ENCODE data around the gene SCOC. TPM values are rescaled to one million over a fixed set of nuclear protein-coding genes. Genes with fewer than 3 reads are reported as not detected.

SCOC gene
- total RNA-seq = 68.3 and 79.8 TPM in 2 replicates

- no peak for TF ChIP-seq CTCF (conservative IDR thresholded peaks at IDR 0.05; ENCODE audit: low read depth, low read length)
- DNase-seq (ENCODE audit: low read depth) = peak; percentile 93
- H3K4me3 ChIP-seq (ENCODE audit: low read depth, low read length) = peak within 1 kb of the TSS; percentile 76
Measured at GRCh38 chr4:140373328-140374129, at the start of gene SCOC. TSS of gene SCOC (plus strand) at chr4:140373646. CDS start at chr4:140379171, 5,525 bp downstream.

- no peak for DNase-seq (ENCODE audit: low read depth)
- H3K4me3 ChIP-seq (ENCODE audit: low read depth, low read length) = no peak overlapping the region
- TF ChIP-seq CTCF (conservative IDR thresholded peaks at IDR 0.05; ENCODE audit: low read depth, low read length) = peak; percentile 77
Measured at GRCh38 chr4:140326395-140326993, 47.0 kb upstream of the SCOC start.

- no peak overlapping the region for H3K4me3 ChIP-seq (ENCODE audit: low read depth, low read length)
- DNase-seq (ENCODE audit: low read depth) = no peak
- TF ChIP-seq CTCF (conservative IDR thresholded peaks at IDR 0.05; ENCODE audit: low read depth, low read length) = peak; percentile 67
Measured at GRCh38 chr4:140330311-140330900, 43.0 kb upstream of the SCOC start.

- DNase-seq (ENCODE audit: low read depth) = no peak
- TF ChIP-seq CTCF (conservative IDR thresholded peaks at IDR 0.05; ENCODE audit: low read depth, low read length) = no peak
- H3K4me3 ChIP-seq (ENCODE audit: low read depth, low read length) = no peak overlapping the region
Measured at GRCh38 chr4:140331245-140331644, 42.2 kb upstream of the SCOC start.

- H3K4me3 ChIP-seq (ENCODE audit: low read depth, low read length) = no peak overlapping the region
- TF ChIP-seq CTCF (conservative IDR thresholded peaks at IDR 0.05; ENCODE audit: low read depth, low read length) = no peak
- DNase-seq (ENCODE audit: low read depth) = no peak
Measured at GRCh38 chr4:140331876-140332275, 41.6 kb upstream of the SCOC start.

GRCh38 chr4:140332734-140333133 lies 40.7 kb upstream of the SCOC start:
- no peak for DNase-seq (ENCODE audit: low read depth)

More at GRCh38 chr4:140332734-140333133, 40.7 kb upstream of the SCOC start:
- no peak for TF ChIP-seq CTCF (conservative IDR thresholded peaks at IDR 0.05; ENCODE audit: low read depth, low read length)
- no peak overlapping the region for H3K4me3 ChIP-seq (ENCODE audit: low read depth, low read length)
